GM12872 (cell line): Measurements from ENCODE around the gene PNMA6E.

Experiments
- CTCF ChIP-seq: IDR thresholded peaks from 3 replicates; pipeline ENCODE4 v1.5.1; 2011; ENCODE audit warnings: low read depth, mild to moderate bottlenecking, low read length, moderate library complexity; ENCODE audit not compliant: insufficient read depth

PNMA6E gene

GRCh38 chrX:153411255-153411987 lies 10.3 kb upstream of the PNMA6E start, which contains the start of gene ZFP92:
Gene ZFP92, plus strand, starts transcription at chrX:153411472. Its CDS starts 6,851 bp downstream, at chrX:153418323.
- no peak for TF ChIP-seq CTCF

DNA sequence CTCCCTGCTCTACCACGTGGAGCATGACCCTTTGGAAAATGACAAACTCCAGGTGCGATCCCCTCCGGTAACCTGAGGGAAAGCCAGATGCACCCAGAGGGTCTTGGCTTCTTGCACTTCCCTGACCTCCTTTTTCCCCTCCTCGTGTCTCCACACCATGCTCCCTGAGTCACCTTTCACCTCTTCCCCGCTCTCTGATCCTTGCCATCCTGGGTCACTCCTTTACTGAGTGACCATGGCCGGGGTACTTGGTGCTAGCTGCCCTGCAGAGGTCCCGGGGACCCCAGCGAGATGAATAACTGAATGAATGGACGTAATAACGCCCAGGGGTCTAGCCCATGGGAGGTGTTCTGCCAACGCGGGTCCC lies 9.7 kb upstream of the PNMA6E start:
- TF ChIP-seq CTCF: no peak

GRCh38 chrX:153410373-153410772 lies 9.2 kb upstream of the PNMA6E start:
- no peak for TF ChIP-seq CTCF

GRCh38 chrX:153409414-153410101 lies 8.4 kb upstream of the PNMA6E start:
- no peak for TF ChIP-seq CTCF

DNA sequence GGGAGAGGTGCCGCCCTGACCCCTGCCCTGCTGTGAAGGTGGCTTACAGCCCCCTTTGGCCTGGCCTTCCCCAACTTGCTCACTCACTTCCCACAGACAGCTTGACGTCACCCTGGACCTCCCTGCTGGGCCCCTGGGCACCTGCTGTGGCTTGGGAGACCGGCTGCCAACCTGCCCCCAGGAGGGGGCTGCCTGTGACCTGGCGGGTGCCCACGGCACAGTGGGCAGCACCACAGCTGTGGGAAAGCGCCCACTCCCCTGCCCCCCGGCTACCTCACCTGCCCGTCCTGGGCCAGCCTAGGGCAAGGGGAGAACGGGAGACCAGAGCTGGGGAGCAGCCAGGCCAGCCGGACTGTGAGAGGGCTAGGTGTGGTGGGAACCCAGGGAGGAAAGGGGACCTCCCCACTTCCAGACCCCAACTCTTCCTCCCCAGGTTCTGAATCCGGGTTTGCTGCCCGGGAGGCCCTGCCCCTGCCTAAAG lies 7.8 kb upstream of the PNMA6E start:
- TF ChIP-seq CTCF: no peak

- TF ChIP-seq CTCF: no peak
These were observed 7.1 kb upstream of the PNMA6E start for GRCh38 chrX:153408221-153408721.

DNA sequence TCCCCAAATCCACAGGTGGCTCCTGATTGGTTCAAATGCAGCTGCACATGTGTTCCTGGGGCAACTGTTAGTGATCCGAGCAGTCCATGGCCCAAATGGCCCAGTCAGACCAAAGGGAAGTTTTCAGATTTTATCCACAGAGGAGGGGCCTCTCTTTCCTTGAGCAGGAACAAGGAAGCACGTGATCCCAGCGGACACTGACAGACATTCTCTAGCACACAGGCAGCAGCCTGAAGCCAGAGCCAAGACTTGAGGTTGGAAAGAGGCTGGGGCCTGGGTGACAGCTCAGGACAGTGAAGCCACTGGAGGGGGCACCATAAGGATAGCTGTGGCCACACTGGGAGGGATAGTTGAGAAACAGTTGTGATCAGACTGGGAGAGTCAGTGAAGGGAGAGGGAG lies 6.6 kb upstream of the PNMA6E start:
- no peak for TF ChIP-seq CTCF
